ENCODE measurements around the gene DMAC2. TPM values are rescaled to one million over a fixed set of nuclear protein-coding genes. Genes with fewer than 3 reads are reported as not detected.
"Not testable (repeated sequence)": the region's sequence is repeated elsewhere in the genome, so short reads cannot be mapped to it uniquely, and the experiment has no call there.

Gene DMAC2
- total RNA-seq, 2 experiments from 2014 or later, result 47.6 to 51.5 TPM

DNA sequence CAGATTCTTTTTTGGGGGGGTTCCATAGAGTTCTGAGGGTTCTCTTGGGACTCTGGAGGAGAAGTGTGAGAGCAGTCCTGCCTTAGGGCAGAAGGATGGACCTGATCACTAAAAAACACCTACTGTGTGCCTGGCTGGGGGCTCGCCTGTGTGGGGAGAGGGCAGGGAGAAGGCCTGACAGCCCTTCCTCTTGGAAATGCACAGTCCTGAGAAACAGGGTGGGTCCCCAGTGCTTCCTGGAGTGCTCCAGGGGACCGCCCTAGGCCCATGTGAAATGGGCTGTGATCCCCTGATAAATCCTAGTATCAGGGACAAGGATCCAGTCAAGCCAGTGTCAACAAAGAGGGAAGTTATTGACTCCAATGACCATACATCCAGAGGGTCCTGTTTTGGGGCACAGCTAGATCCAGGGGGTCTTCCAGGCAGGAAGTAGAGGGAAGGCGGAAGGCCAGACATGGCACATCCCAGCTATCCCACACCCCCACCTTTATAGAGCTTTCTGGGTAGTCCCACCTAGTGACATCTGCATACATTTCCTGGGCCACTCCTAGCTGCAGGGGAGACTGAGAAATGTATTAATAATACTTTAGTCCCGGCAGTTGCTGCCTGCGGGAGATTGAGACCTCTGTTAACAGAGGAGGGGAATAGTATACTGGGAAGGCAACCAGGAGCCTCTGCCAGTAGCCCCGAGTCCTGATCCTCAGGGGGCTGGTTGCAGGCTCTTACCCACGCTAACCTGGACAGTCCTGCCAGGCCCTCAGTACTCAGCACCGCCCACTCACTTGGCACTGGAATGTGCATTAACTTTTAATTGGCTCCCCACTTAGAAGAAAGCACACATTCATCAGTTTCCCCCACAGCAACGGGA lies 28.4 kb downstream of the DMAC2 start:
- TF ChIP-seq, protein P1, sequence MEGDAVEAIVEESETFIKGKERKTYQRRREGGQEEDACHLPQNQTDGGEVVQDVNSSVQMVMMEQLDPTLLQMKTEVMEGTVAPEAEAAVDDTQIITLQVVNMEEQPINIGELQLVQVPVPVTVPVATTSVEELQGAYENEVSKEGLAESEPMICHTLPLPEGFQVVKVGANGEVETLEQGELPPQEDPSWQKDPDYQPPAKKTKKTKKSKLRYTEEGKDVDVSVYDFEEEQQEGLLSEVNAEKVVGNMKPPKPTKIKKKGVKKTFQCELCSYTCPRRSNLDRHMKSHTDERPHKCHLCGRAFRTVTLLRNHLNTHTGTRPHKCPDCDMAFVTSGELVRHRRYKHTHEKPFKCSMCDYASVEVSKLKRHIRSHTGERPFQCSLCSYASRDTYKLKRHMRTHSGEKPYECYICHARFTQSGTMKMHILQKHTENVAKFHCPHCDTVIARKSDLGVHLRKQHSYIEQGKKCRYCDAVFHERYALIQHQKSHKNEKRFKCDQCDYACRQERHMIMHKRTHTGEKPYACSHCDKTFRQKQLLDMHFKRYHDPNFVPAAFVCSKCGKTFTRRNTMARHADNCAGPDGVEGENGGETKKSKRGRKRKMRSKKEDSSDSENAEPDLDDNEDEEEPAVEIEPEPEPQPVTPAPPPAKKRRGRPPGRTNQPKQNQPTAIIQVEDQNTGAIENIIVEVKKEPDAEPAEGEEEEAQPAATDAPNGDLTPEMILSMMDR (IDR thresholded peaks at IDR 0.05), result no peak
- POLR2A ChIA-PET, result no interaction called here

DNA sequence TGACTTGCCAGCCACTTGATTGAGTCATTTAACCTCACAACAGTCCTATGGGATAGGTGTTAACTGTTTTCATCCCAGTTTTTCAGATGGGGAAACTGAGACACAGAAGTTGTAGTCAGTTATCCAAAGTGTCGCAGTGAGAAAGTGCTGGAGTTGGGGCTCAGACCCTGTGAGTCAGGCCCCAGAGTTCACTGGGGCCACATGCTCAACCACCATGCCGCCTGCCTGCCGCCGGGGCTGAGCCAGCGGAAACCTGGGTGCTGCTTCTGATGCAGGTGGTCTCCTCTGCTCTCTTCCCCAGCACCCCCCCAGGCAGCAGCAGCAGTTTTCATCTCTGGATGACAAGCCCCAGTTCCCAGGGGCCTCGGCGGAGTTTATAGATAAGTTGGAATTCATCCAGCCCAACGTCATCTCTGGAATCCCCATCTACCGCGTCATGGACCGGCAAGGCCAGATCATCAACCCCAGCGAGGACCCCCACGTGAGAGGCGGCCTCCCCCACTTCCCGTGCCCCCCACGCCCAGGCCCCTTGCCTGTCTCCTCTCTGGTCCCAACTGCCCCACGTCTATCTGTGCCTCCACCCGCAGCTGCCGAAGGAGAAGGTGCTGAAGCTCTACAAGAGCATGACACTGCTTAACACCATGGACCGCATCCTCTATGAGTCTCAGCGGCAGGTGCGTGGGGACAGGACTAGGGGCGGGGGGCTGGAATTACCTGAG lies 29.2 kb downstream of the DMAC2 start:
- no peak for DNase-seq
- intact Hi-C loops (cut with micrococcal nuclease), result no loop called here
- TF ChIP-seq, protein P1 (IDR thresholded peaks at IDR 0.05), result no peak
- H3K36me3 Mint-ChIP-seq (ENCODE audit: low read depth), result peaks cover 11% of the 10 kb centered on the region
- no peaks in the 10 kb centered on the region for H3K9me3 Mint-ChIP-seq
- ATAC-seq, result no peak
- no peak overlapping the region for H3K27ac Mint-ChIP-seq
- H3K4me3 Mint-ChIP-seq, result no peak overlapping the region
- POLR2A ChIA-PET, result no interaction called here
- no peaks in the 10 kb centered on the region for H3K27me3 Mint-ChIP-seq
- CTCF ChIA-PET, result no interaction called here
- peaks cover 12% of the 10 kb centered on the region for H3K4me1 Mint-ChIP-seq (ENCODE audit: low read depth)

More for the DNA sequence above, 28.4 kb downstream of the DMAC2 start:
- Mint-ChIP-seq H3K36me3 (ENCODE audit: low read depth) (peaks cover 12% of the 10 kb centered on the region), H3K4me1 (ENCODE audit: low read depth) (peaks cover 12% of the 10 kb centered on the region), H3K27ac (no peak overlapping the region), H3K4me3 (no peak overlapping the region), H3K27me3 (no peaks in the 10 kb centered on the region), H3K9me3 (no peaks in the 10 kb centered on the region)
- CTCF ChIA-PET, result no interaction called here
- intact Hi-C loops (cut with micrococcal nuclease), result no loop called here
- ATAC-seq, result no peak
- DNase-seq, result no peak

DNA sequence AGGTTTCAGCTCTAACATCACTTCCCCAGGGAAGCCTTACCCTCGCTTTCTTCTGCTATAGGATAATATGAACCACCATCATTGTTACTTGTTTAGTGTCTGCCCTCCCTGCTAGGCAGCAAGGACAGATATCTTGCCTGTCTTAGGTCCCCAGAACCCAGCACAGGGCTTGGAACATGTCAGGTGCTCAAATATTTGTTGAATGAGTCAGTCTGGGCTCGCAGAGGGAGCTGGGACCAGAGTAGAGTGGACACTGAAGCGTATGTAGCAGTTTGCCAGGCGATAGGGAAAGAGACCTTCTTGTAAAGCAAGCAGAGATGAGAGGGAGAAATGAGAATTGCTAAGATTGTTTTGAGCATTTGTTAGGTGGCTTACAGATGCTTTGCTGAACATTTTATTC lies 30.4 kb downstream of the DMAC2 start:
- DNase-seq, result no peak
- no peak for ATAC-seq
- H3K9me3 Mint-ChIP-seq, result no peaks in the 10 kb centered on the region
- POLR2A ChIA-PET, result interaction anchor here (1.8 kb wide), 1 partner anchor 11 kb away, joined by 9 read pairs; the partner anchor contains the start of gene BCKDHA
- peaks cover 12% of the 10 kb centered on the region for H3K4me1 Mint-ChIP-seq (ENCODE audit: low read depth)
- H3K4me3 Mint-ChIP-seq, result no peak overlapping the region
- TF ChIP-seq, protein P1 (IDR thresholded peaks at IDR 0.05), result no peak
- no peak overlapping the region for H3K27ac Mint-ChIP-seq
- intact Hi-C loops (cut with micrococcal nuclease), result no loop called here
- H3K27me3 Mint-ChIP-seq, result no peaks in the 10 kb centered on the region
- H3K36me3 Mint-ChIP-seq (ENCODE audit: low read depth), result peaks cover 11% of the 10 kb centered on the region
- CTCF ChIA-PET, result interaction anchor here (1.0 to 1.4 kb wide), 2 partner anchors 30 to 161 kb away, joined by 3 to 4 read pairs; partner anchors contain the start of gene DMAC2

DNA sequence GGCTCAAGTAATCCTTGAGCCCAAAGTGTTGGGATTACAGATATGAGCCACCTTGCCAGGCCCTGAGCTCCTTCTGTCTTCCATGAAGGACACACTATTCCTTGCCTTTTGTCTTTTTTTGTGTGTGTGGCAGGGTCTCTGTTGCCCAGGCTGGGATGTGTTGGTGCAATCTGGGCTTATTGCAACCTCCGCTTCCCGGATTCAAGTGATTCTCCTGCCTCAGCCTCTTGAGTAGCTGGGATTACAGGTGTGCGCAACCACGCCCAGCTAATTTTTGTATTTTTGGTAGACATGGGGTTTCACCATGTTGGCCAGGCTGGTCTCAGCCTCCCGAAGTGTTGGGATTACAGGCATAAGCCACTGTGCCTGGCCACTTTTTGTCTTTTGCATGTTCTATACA lies 30.9 kb downstream of the DMAC2 start:
- intact Hi-C loops (cut with micrococcal nuclease); H3K27me3 Mint-ChIP-seq; H3K27ac Mint-ChIP-seq; ATAC-seq; H3K4me3 Mint-ChIP-seq; DNase-seq; H3K9me3 Mint-ChIP-seq; H3K36me3 Mint-ChIP-seq (ENCODE audit: low read depth): not testable (repeated sequence)
- peaks cover 12% of the 10 kb centered on the region for H3K4me1 Mint-ChIP-seq (ENCODE audit: low read depth)
- ChIA-PET POLR2A (interaction anchor here (0.8 to 1.8 kb wide), 5 partner anchors 10 to 74 kb away, joined by 3 to 9 read pairs (median 3); partner anchors contain the start of gene BCKDHA), CTCF (interaction anchor here (1.0 to 1.4 kb wide), 2 partner anchors 30 to 162 kb away, joined by 3 to 4 read pairs; partner anchors contain the start of gene DMAC2)

DNA sequence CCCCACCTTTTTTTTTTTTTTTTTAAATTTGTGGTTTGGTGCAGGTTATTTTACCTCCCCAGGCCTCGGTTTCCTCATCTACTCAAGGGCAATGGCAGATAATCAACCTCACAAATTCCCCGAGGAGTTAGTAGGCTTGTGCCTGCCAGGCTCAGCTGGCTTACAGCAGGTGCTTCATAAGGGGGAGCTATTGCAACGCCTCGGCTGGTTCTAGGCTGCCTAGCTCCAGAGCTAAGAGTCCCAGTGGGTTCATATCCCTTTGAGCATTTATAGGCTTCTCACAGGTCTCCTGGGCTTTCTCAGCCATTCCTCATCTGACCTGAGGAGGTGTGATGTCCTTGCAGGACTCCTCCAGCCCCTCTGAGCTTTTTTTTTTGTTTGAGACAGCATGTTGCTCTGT lies 31.5 kb downstream of the DMAC2 start:
- DNase-seq (no peak), ATAC-seq (no peak)
- H3K9me3 Mint-ChIP-seq, result no peaks in the 10 kb centered on the region
- intact Hi-C loops (cut with micrococcal nuclease), result no loop called here
- H3K4me1 Mint-ChIP-seq (ENCODE audit: low read depth), result peaks cover 12% of the 10 kb centered on the region
- no peaks in the 10 kb centered on the region for H3K27me3 Mint-ChIP-seq
- no peak overlapping the region for H3K27ac Mint-ChIP-seq
- POLR2A ChIA-PET, result interaction anchor here (0.6 to 1.8 kb wide), 7 partner anchors 10 to 384 kb away, joined by 3 to 9 read pairs (median 3); partner anchors contain the start of gene BCKDHA
- TF ChIP-seq, protein P1 (IDR thresholded peaks at IDR 0.05), result no peak
- H3K36me3 Mint-ChIP-seq (ENCODE audit: low read depth), result peaks cover 2% of the 10 kb centered on the region
- H3K4me3 Mint-ChIP-seq, result no peak overlapping the region
- CTCF ChIA-PET, result interaction anchor here (1.0 kb wide), 1 partner anchor 162 kb away, joined by 3 read pairs; no protein-coding TSS in a partner anchor

All from activated CD8-positive, alpha-beta T cell treated with anti-CD3 and anti-CD28 coated beads for 36 hours (primary cell).